A172 (cell line): ENCODE results near the gene SLC10A1. TPM values are rescaled to one million over a fixed set of nuclear protein-coding genes. Genes with fewer than 3 reads are reported as not detected.

Source experiments
- total RNA-seq: library from RNA; depleted of rRNA; stranded (reverse); fragments of >200 nt; shearing (Covaris generic); gene quantifications from 2 replicates; pipeline ENCODE4 v1.2.3, GENCODE V29; 2014; rRNA removed

Gene SLC10A1
- total RNA-seq, 1 experiment from 2014 or later, result 0.03 TPM

Other genes starting within 250 kb of the SLC10A1 start
- not detected in 2 replicates for gene CCDC177, start 222.4 kb downstream of the SLC10A1 start, total RNA-seq
- 2.4 and 3.1 TPM in 2 replicates for gene SUSD6, start 185.6 kb downstream of the SLC10A1 start, total RNA-seq
- gene SRSF5, start 30.1 kb downstream of the SLC10A1 start, total RNA-seq, result 108 and 142 TPM in 2 replicates
- not detected in 2 replicates for gene SMOC1, start 82.2 kb upstream of the SLC10A1 start, total RNA-seq